ENCODE results near the gene RND1.

DNA sequence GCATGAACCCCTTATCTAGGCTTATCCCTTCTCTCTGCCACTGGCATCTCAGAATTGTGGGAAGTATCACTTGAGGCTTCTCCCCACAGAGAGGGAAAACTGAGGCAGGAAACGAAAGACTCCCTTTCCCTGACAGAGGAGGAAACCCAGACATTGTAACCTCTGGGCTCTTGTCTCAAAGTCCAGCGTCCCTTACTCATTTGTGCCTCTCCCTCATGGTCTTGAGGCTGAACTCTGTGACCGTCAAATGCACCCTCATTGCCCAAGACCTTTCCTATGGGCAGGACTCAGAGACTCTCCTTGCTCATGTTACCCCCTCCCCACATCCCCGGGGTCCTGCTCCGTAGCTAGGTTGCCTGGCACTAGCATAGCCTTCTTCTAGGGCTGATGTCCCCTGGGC lies 43.5 kb downstream of the RND1 start:
- TF ChIP-seq, protein P1, sequence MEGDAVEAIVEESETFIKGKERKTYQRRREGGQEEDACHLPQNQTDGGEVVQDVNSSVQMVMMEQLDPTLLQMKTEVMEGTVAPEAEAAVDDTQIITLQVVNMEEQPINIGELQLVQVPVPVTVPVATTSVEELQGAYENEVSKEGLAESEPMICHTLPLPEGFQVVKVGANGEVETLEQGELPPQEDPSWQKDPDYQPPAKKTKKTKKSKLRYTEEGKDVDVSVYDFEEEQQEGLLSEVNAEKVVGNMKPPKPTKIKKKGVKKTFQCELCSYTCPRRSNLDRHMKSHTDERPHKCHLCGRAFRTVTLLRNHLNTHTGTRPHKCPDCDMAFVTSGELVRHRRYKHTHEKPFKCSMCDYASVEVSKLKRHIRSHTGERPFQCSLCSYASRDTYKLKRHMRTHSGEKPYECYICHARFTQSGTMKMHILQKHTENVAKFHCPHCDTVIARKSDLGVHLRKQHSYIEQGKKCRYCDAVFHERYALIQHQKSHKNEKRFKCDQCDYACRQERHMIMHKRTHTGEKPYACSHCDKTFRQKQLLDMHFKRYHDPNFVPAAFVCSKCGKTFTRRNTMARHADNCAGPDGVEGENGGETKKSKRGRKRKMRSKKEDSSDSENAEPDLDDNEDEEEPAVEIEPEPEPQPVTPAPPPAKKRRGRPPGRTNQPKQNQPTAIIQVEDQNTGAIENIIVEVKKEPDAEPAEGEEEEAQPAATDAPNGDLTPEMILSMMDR (conservative IDR thresholded peaks at IDR 0.05; ENCODE audit: low read depth in 2 of 2): no peak
- TF ChIP-seq EZH2 (IDR thresholded peaks at IDR 0.05; ENCODE audit: low read depth, unreplicated experiment) (no peak), STAT1 (IDR thresholded peaks at IDR 0.05; ENCODE audit: unreplicated experiment) (no peak), EZH2phosphoT487 (IDR thresholded peaks at IDR 0.05; ENCODE audit: unreplicated experiment) (no peak), ZNF331 (CRISPR knock-in tag; IDR thresholded peaks at IDR 0.05; ENCODE audit: low read depth) (no peak), POLR2AphosphoS5 (IDR thresholded peaks at IDR 0.05; ENCODE audit: low read depth) (no peak)
- TF ChIP-seq, protein P2, sequence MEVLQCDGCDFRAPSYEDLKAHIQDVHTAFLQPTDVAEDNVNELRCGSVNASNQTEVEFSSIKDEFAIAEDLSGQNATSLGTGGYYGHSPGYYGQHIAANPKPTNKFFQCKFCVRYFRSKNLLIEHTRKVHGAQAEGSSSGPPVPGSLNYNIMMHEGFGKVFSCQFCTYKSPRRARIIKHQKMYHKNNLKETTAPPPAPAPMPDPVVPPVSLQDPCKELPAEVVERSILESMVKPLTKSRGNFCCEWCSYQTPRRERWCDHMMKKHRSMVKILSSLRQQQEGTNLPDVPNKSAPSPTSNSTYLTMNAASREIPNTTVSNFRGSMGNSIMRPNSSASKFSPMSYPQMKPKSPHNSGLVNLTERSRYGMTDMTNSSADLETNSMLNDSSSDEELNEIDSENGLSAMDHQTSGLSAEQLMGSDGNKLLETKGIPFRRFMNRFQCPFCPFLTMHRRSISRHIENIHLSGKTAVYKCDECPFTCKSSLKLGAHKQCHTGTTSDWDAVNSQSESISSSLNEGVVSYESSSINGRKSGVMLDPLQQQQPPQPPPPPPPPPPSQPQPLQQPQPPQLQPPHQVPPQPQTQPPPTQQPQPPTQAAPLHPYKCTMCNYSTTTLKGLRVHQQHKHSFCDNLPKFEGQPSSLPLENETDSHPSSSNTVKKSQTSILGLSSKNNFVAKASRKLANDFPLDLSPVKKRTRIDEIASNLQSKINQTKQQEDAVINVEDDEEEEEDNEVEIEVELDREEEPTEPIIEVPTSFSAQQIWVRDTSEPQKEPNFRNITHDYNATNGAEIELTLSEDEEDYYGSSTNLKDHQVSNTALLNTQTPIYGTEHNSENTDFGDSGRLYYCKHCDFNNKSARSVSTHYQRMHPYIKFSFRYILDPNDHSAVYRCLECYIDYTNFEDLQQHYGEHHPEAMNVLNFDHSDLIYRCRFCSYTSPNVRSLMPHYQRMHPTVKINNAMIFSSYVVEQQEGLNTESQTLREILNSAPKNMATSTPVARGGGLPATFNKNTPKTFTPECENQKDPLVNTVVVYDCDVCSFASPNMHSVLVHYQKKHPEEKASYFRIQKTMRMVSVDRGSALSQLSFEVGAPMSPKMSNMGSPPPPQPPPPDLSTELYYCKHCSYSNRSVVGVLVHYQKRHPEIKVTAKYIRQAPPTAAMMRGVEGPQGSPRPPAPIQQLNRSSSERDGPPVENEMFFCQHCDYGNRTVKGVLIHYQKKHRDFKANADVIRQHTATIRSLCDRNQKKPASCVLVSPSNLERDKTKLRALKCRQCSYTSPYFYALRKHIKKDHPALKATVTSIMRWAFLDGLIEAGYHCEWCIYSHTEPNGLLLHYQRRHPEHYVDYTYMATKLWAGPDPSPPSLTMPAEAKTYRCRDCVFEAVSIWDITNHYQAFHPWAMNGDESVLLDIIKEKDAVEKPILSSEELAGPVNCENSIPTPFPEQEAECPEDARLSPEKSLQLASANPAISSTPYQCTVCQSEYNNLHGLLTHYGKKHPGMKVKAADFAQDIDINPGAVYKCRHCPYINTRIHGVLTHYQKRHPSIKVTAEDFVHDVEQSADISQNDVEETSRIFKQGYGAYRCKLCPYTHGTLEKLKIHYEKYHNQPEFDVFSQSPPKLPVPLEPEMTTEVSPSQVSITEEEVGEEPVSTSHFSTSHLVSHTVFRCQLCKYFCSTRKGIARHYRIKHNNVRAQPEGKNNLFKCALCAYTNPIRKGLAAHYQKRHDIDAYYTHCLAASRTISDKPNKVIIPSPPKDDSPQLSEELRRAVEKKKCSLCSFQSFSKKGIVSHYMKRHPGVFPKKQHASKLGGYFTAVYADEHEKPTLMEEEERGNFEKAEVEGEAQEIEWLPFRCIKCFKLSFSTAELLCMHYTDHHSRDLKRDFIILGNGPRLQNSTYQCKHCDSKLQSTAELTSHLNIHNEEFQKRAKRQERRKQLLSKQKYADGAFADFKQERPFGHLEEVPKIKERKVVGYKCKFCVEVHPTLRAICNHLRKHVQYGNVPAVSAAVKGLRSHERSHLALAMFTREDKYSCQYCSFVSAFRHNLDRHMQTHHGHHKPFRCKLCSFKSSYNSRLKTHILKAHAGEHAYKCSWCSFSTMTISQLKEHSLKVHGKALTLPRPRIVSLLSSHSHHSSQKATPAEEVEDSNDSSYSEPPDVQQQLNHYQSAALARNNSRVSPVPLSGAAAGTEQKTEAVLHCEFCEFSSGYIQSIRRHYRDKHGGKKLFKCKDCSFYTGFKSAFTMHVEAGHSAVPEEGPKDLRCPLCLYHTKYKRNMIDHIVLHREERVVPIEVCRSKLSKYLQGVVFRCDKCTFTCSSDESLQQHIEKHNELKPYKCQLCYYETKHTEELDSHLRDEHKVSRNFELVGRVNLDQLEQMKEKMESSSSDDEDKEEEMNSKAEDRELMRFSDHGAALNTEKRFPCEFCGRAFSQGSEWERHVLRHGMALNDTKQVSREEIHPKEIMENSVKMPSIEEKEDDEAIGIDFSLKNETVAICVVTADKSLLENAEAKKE (CRISPR knock-in tag; IDR thresholded peaks at IDR 0.05): no peak
